K562 (cell line): ENCODE data around the gene TOM1L2. TPM values are rescaled to one million over a fixed set of nuclear protein-coding genes. Genes with fewer than 3 reads are reported as not detected.

Source experiments
- ATAC-seq: fragments of 200-7000 bp; cut with Tn5 transposase; 3 replicates; pipeline ENCODE4 v1.9.1; 2020; ENCODE audit warnings: moderate library complexity
- BruUV-seq: library from RNA; stranded (reverse); fragments of 400-500 nt; replicated peaks from 2 replicates; lab custom pipeline; 2021; lab: Mats Ljungman, UMichigan
- CTCF ChIA-PET: fragments of 300-600 bp; formaldehyde crosslinking; extraction: SDS; loops from one replicate; lab custom pipeline; 2021; ENCODE audit warnings: low intra/inter-chr PET ratio; lab: Yijun Ruan, JAX
- POLR2A ChIA-PET: fragments of 300-600, 350-650 bp; sonication (Branson Sonifier 250); formaldehyde crosslinking; extraction: SDS; loops from one replicate; lab custom pipeline; 2021; ENCODE audit warnings: antibody characterized with exemption, inconsistent platforms; lab: Yijun Ruan, JAX
- DNase-seq, 4 experiments: peaks; one replicate each; pipeline versions ENCODE4 v3.0.0 to v3.0.0-alpha.2; 2011 to 2018; ENCODE audit warnings: low spot score in 3 of 4, mixed read lengths in 3 of 4; ENCODE audit errors: extremely low read depth in 1 of 4
- FAIRE-seq: peaks from 2 replicates; lab custom pipeline; 2011; peaks lifted over from hg19 to GRCh38; lab: Jason Lieb, UNC
- H2AFZ ChIP-seq: 2 replicates; pipeline ENCODE4 v1.6.0; 2011; ENCODE audit warnings: low read depth, low read length, control low read depth, inconsistent platforms
- H3K27ac ChIP-seq: fragments of 200-600 bp; 3 replicates; pipeline ENCODE4 v1.8.0; 2011; ENCODE audit warnings: low read depth, mild to moderate bottlenecking, control low read depth, inconsistent platforms, low read length, moderate library complexity, mixed read lengths; ENCODE audit errors: extremely low read depth
- H3K27me3 ChIP-seq, 2 experiments: fragments of 300-600 bp in 1 of 2; 2 replicates in 1 of 2; 3 replicates in 1 of 2; pipeline versions ENCODE4 v1.6.0 to v1.8.0; 2011; ENCODE audit warnings: inconsistent platforms in 2 of 2, low read length in 2 of 2, mild to moderate bottlenecking in 1 of 2, mixed read lengths in 1 of 2, moderate library complexity in 1 of 2; ENCODE audit not compliant: control insufficient read depth in 2 of 2, insufficient read depth in 2 of 2
- H3K36me3 ChIP-seq: fragments of 300-600 bp; 3 replicates; pipeline ENCODE4 v1.8.0; 2011; ENCODE audit warnings: mild to moderate bottlenecking, low read length, inconsistent platforms; ENCODE audit not compliant: control insufficient read depth, insufficient read depth
- H3K4me1 ChIP-seq, 2 experiments: fragments of 200-600 bp in 1 of 2; replicated peaks in 1 of 2; 2 replicates in 1 of 2; 3 replicates in 1 of 2; pipeline versions ENCODE4 v1.5.1 to v1.8.0; 2011; ENCODE audit warnings: inconsistent platforms in 2 of 2, low read length in 2 of 2, mild to moderate bottlenecking in 1 of 2, mixed read lengths in 1 of 2, moderate library complexity in 1 of 2; ENCODE audit not compliant: control insufficient read depth in 2 of 2, insufficient read depth in 2 of 2
- H3K4me2 ChIP-seq: 2 replicates; pipeline ENCODE4 v1.6.1; 2011; ENCODE audit warnings: low read length, control low read depth, inconsistent platforms, mixed read lengths; ENCODE audit not compliant: insufficient read depth
- H3K4me3 ChIP-seq: fragments of 200-600 bp; sonication (generic), shearing (Covaris generic); 2 replicates; pipeline ENCODE4 v1.5.1; 2016; ENCODE audit warnings: control low read depth, inconsistent platforms
- H3K79me2 ChIP-seq: fragments of 200-600 bp; 3 replicates; pipeline ENCODE4 v1.8.0; 2011; ENCODE audit warnings: low read length, inconsistent platforms; ENCODE audit not compliant: control insufficient read depth, insufficient read depth
- H3K9ac ChIP-seq, 2 experiments: 2 replicates each; pipeline versions ENCODE4 v1.6.0 to v1.6.1; 2011; ENCODE audit warnings: low read depth in 2 of 2, low read length in 2 of 2, control low read depth in 1 of 2, inconsistent platforms in 1 of 2, mild to moderate bottlenecking in 1 of 2, mixed read lengths in 1 of 2; ENCODE audit not compliant: insufficient read depth in 1 of 2
- H3K9me1 ChIP-seq: one replicate; pipeline ENCODE4 v1.6.0; 2011; ENCODE audit warnings: inconsistent platforms, mild to moderate bottlenecking, low read length, moderate library complexity; ENCODE audit not compliant: control insufficient read depth, insufficient read depth
- H3K9me3 ChIP-seq: replicated peaks from 2 replicates; pipeline ENCODE4 v1.5.1; 2011; ENCODE audit warnings: low read depth, low read length, inconsistent platforms; ENCODE audit not compliant: control insufficient read depth, insufficient read depth
- H4K20me1 ChIP-seq: replicated peaks from 2 replicates; pipeline ENCODE4 v1.6.1; 2011; ENCODE audit warnings: low read length, inconsistent platforms, mixed read lengths; ENCODE audit not compliant: control insufficient read depth, insufficient read depth
- FOXP4 ChIP-seq: sonication (generic); formaldehyde crosslinking; IDR thresholded peaks from 2 replicates; pipeline ENCODE4 v1.8.0; 2022; ENCODE audit warnings: mild to moderate bottlenecking, missing genetic modification reagents, borderline replicate concordance
- FUS ChIP-seq: fragments of 200-400 bp; formaldehyde crosslinking; optimal IDR thresholded peaks from 2 replicates; pipeline ENCODE3; 2017; ENCODE audit warnings: low read depth, low read length
- LARP7 ChIP-seq: fragments of 450-650 bp; IDR thresholded peaks from 2 replicates; pipeline ENCODE4 v1.6.1; 2016
- MIER1 ChIP-seq: fragments of 450-650 bp; IDR thresholded peaks from 2 replicates; pipeline ENCODE4 v1.6.1; 2016; ENCODE audit warnings: antibody characterized with exemption, mild to moderate bottlenecking, low read depth
- POLR2G ChIP-seq: fragments of 200-400 bp; formaldehyde crosslinking; IDR thresholded peaks from 2 replicates; pipeline ENCODE4 v1.6.1; 2017; ENCODE audit warnings: low read depth, mild to moderate bottlenecking, antibody characterized with exemption, low read length, moderate library complexity
- POU5F1 ChIP-seq: fragments of 150-350 bp; IDR thresholded peaks from 2 replicates; pipeline ENCODE4 v1.6.1; 2014; ENCODE audit warnings: borderline replicate concordance, low read length, low read depth, mild to moderate bottlenecking; ENCODE audit not compliant: partially characterized antibody
- RBM22 ChIP-seq: fragments of 200-400 bp; formaldehyde crosslinking; IDR thresholded peaks from 2 replicates; pipeline ENCODE4 v1.6.1; 2018; ENCODE audit warnings: low read length, low read depth; ENCODE audit not compliant: poor library complexity, severe bottlenecking
- TFAM ChIP-seq: fragments of 250-450 bp; sonication (Bioruptor Pico); conservative IDR thresholded peaks from 2 replicates; pipeline ENCODE4 v1.5.0; 2021; ENCODE audit warnings: mild to moderate bottlenecking, moderate library complexity
- WGBS: fragments of 100-300 bp; shearing (Covaris generic); methylation state at CpG from one replicate; pipeline ENCODE4 v1.1.6; 2016; ENCODE audit warnings: low coverage, mixed read lengths; ENCODE audit not compliant: insufficient coverage; ENCODE audit errors: missing lambda C conversion rate; 5-methylcytosine and 5-hydroxymethylcytosine counted together
- in situ Hi-C: fragments of 300-500 bp; cut with MboI; formaldehyde crosslinking; loops from 4 replicates; pipeline ENCODE4 v1.15.0; 2018; ENCODE audit warnings: inconsistent platforms, mixed read lengths
- intact Hi-C: fragments of 100-400 bp; cut with micrococcal nuclease; formaldehyde crosslinking; loops from 2 replicates; pipeline ENCODE4 v1.14.2; 2022
- polyA plus RNA-seq, 8 experiments: library from polyadenylated mRNA; depleted of rRNA in 4 of 8; stranded (reverse) in 5 of 8; unstranded in 3 of 8; fragments of >200 nt; fragmentation: Nextera tagmentation in 2 of 8; fragmentation: Illumina TruSeq in 1 of 8; extraction: Ambion mirVana in 2 of 8; extraction: Trizol in 1 of 8; gene quantifications; 2 replicates each; pipeline versions ENCODE4 v1.2.1 to v1.2.3, GENCODE V29; 2011 to 2014; ENCODE audit warnings: inconsistent platforms in 1 of 8, missing spikeins in 1 of 8
- total RNA-seq, 7 experiments: library from RNA; depleted of rRNA in 6 of 7; stranded (reverse); fragments of >200 nt in 6 of 7; fragmentation: Illumina TruSeq in 2 of 7; extraction: Trizol in 2 of 7; gene quantifications; 2 replicates each; pipeline versions ENCODE4 v1.2.1 to v1.2.3, GENCODE V29; 2011 to 2021; ENCODE audit warnings: low replicate concordance in 1 of 7

The TOM1L2 gene
- total and polyA plus RNA-seq, 9 of the 15 experiments (the other 6 are each of a cell fraction or from before 2014, with no cell fraction given), result 0.07 to 6.0 (median 2.5) TPM

- Histone ChIP-seq H2AFZ (no peak overlapping the region), H3K27ac (no peak overlapping the region), H3K4me2 (no peak overlapping the region), H4K20me1 (peaks cover 23% of the 10 kb centered on the region), H3K9me1 (peaks cover 4% of the 10 kb centered on the region), H3K79me2 (peaks cover 23% of the 10 kb centered on the region), H3K27me3 (no peaks in the 10 kb centered on the region), H3K36me3 (peaks cover 90% of the 10 kb centered on the region; the same call in 2 of the 3 replicates), H3K9me3 (no peaks in the 10 kb centered on the region), H3K4me1 (peaks cover 20 to 92% of the 10 kb centered on the region in 2 experiments), H3K9ac (0 out of 4 replicates have a peak overlapping the region, but pooled peaks of 1 of the 2 experiments have one; percentile 17), H3K4me3 (no peak overlapping the region)
- DNase-seq (no peak), FAIRE-seq (no peak), ATAC-seq (no peak)
- 98% methylated on average over 11 of the region's 20 CpGs for WGBS
- CTCF ChIA-PET, result no interaction called here
- POLR2A ChIA-PET, result interaction anchor here (0.6 to 1.7 kb wide), 5 partner anchors 8 to 223 kb away, joined by 3 to 8 read pairs (median 4); partner anchors contain the start of gene SREBF1
- in situ Hi-C loops, result loop anchor here (5.0 kb wide), 1 partner anchor 43 kb away; no protein-coding TSS in a partner anchor
- TF ChIP-seq POLR2G (peak; percentile 58), RBM22 (peak; percentile 40), TFAM (CRISPR knock-in tag) (no peak), FOXP4 (CRISPR knock-in tag) (no peak), MIER1 (no peak), LARP7 (no peak), FUS (no peak), POU5F1 (no peak)
- intact Hi-C loops, result no loop called here
- BruUV-seq, result no TSS peak
These were observed 157.8 kb downstream of the TOM1L2 start for GRCh38 chr17:17814162-17815061.
